HG03571 (cell line): ENCODE measurements around the gene TMEM88.

Source experiments
- ATAC-seq: cut with Tn5 transposase; IDR thresholded peaks from one replicate; pipeline ENCODE4 v1.9.1; 2021; ENCODE audit not compliant: unreplicated experiment

TMEM88 gene

DNA sequence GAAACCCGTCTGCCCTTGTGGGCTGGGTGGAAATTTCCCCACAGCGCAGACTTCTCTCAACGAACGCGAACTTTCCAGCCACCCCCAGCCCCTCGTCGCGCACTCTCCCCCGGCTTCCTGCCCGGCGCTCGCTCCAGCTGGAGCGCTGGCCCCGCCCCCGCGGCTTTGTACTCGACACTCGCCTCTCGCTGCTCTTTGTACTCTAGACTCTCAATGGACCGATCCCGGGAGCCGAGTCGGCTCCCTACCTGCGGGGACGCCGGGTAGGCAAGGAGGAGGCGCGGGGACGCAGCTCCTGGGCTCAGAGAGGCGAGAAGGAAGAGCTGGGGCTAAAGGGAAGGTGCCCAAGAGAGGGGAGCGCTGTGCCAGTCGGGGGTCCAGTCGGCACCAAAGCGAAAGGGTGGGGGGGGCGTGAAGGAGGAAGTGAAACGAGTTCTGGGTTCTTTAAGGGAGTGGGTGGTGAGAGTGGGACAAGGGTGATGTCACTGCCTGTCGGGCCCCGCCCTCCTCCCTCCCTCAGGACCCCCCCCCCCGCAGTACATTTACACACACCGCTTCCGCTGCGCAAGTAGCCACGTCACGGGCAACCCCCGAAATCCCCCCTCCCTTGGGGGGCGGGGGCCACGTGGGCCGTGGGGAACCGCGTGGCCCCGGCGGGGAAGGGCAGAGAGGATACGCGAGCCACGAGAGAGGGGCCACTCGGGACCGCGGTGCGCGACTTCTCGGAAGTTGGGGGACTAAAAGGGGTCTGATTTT is 11.2 kb upstream of the TMEM88 start:
- peak; percentile 21 for ATAC-seq

- peak; percentile 36 for ATAC-seq
These were observed 10.3 kb upstream of the TMEM88 start for GRCh38 chr17:7844292-7845154.

- no peak for ATAC-seq
These were observed 9.4 kb upstream of the TMEM88 start for GRCh38 chr17:7845359-7846062.

- ATAC-seq: no peak
These were observed 8.7 kb upstream of the TMEM88 start for GRCh38 chr17:7846063-7846735.

GRCh38 chr17:7846765-7847661 is 7.9 kb upstream of the TMEM88 start:
- no peak for ATAC-seq

GRCh38 chr17:7848131-7848579 is 6.7 kb upstream of the TMEM88 start:
- no peak for ATAC-seq

DNA sequence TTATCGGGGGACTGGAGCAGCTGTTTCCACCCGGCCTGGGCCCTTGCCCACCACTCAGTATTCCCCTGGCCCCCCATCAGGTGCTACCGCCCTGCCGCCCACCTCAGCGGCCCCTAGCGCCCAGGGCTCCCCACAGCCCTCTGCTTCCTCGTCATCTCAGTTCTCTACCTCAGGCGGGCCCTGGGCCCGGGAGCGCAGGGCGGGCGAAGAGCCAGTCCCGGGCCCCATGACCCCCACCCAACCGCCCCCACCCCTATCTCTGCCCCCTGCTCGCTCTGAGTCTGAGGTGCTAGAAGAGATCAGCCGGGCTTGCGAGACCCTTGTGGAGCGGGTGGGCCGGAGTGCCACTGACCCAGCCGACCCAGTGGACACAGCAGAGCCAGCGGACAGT is 6.1 kb upstream of the TMEM88 start:
- ATAC-seq: no peak

- ATAC-seq: no peak
These were observed 5.6 kb upstream of the TMEM88 start for GRCh38 chr17:7849130-7849750.

- no peak for ATAC-seq
These were observed 4.9 kb upstream of the TMEM88 start for GRCh38 chr17:7849751-7850504.

GRCh38 chr17:7850701-7851437 is 4.0 kb upstream of the TMEM88 start:
- ATAC-seq: no peak

GRCh38 chr17:7851438-7852261 is 3.2 kb upstream of the TMEM88 start:
- peak; percentile 57 for ATAC-seq

DNA sequence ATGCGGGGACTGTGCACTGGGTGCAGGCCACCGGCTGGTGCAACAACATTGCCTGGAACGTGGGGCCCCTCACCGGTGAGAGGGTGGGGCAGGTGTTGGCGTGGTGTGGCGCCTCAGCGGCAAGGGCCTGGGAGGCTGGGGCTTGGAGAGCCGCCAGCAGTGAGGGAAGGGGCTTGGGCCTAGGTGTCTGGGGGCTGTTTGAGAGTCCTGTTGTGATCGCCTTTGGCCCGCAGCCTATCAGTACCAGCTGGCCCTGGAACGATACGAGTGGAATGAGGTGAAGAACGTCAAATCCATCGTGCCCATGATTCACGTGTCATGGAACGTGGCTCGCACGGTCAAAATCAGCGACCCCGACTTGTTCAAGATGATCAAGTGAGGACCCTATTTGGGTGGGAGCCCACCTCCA is 2.6 kb upstream of the TMEM88 start:
- ATAC-seq: no peak

GRCh38 chr17:7852919-7853690 is 1.8 kb upstream of the TMEM88 start:
- no peak for ATAC-seq

GRCh38 chr17:7853691-7854038 is 1.2 kb upstream of the TMEM88 start:
- no peak for ATAC-seq

DNA sequence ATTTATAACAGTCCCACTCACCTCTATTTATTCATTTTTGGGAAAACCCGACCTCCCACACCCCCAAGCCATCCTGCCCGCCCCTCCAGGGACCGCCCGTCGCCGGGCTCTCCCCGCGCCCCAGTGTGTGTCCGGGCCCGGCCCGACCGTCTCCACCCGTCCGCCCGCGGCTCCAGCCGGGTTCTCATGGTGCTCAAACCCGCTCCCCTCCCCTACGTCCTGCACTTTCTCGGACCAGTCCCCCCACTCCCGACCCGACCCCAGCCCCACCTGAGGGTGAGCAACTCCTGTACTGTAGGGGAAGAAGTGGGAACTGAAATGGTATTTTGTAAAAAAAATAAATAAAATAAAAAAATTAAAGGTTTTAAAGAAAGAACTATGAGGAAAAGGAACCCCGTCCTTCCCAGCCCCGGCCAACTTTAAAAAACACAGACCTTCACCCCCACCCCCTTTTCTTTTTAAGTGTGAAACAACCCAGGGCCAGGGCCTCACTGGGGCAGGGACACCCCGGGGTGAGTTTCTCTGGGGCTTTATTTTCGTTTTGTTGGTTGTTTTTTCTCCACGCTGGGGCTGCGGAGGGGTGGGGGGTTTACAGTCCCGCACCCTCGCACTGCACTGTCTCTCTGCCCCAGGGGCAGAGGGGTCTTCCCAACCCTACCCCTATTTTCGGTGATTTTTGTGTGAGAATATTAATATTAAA is 638 bp upstream of the TMEM88 start:
- ATAC-seq: no peak

GRCh38 chr17:7855660-7856010 is 769 bp downstream of the TMEM88 start:
- ATAC-seq: no peak
